NCI-H748 (cell line): ENCODE measurements around the gene PNPLA7.
"Not testable (repeated sequence)": the region's sequence is repeated elsewhere in the genome, so short reads cannot be mapped to it uniquely, and the experiment has no call there.

Experiments used
- DNase-seq: peaks from one replicate; lab custom pipeline; 2025; ENCODE audit not compliant: unreplicated experiment; lab: John Stamatoyannopoulos, UW

The PNPLA7 gene

DNA sequence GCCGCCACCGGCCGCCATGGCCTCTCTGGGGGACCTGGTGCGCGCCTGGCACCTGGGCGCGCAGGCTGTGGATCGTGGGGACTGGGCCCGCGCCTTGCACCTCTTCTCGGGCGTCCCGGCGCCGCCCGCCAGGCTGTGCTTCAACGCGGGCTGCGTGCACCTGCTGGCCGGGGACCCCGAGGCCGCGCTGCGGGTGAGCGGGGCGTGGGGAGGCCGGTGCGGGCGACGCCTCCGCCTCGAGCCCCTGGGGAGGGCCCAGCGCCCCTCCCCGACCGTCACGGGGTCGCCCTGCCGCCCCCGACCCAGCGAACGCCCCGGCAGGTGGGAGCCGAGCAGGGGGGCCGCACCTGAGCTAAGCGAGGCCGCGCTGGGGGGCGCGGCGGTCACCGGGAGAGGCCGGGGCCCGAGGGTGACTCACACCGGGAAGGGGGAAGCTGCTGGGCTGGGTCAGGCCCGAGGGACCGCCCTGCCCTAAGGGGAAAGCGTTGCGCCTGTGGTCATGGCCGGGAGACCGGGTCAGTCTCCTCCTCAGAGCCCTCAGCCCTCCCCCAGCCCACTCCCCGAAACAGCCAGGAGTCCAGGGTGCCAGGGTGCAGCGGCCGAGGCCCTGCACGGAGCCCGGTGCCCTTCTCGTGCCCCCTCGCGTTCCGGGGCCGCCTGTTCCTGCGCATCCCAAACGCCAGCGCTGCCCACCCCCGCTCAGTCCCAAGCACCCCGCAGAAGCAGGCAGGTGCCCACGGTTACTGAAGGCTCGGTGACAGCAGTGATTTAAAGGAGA is 126.5 kb downstream of the PNPLA7 start:
- no peak for DNase-seq

DNA sequence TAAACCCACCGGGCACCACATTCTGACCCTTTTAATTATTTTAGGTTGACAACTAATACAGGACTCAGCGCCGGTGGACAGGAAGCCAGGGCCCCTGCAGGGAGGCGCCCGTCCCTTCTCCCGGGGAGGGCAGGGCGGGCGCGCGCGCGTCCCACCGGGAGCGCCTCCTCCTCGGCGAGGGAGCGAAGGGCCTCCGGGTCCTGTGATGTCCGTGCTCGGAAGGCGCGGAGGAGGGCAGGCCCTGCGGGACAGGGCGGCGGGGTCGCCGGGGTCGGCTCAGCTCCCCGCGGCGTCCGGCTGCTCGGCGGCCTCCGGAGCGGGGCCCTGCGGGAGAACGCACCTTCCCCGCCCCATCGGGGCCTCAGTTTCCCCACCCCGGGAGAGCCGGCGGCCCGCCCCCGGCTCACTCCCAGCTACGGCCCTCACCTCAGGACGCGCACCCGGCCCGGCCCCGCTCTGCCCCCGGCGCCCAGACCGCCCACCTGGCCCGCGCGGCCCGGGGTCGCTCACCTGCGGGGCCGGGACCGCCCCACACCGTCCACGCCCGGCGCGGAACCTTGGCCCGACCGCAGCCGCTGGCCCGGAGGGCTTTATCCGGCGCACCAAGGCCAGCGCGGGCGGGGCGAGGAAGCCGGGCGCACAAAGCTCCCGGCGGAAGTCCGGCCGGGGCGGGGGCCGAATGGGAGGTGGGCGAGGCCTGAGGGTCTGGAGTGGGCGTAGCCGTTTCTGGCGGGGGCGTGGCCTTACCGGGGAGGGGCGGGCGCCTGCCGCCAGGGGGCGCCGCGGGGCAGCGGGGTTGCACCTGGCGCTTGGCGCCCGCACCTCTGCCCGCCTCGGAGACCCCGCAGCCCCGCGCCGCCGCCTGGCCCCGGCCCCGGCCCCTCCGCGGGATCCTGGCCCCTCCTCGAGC is 127.3 kb downstream of the PNPLA7 start, which contains the start of the genes EXD3 and NOXA1:
TSS of gene EXD3 (minus strand) at position 559 of the 910 bp plus-strand sequence. CDS start 27,805 bp downstream, outside the sequence.
TSS of gene NOXA1 (plus strand) at position 790 of the 910 bp plus-strand sequence. CDS start 137 bp downstream, outside the sequence.
- peak; percentile 95 for DNase-seq

DNA sequence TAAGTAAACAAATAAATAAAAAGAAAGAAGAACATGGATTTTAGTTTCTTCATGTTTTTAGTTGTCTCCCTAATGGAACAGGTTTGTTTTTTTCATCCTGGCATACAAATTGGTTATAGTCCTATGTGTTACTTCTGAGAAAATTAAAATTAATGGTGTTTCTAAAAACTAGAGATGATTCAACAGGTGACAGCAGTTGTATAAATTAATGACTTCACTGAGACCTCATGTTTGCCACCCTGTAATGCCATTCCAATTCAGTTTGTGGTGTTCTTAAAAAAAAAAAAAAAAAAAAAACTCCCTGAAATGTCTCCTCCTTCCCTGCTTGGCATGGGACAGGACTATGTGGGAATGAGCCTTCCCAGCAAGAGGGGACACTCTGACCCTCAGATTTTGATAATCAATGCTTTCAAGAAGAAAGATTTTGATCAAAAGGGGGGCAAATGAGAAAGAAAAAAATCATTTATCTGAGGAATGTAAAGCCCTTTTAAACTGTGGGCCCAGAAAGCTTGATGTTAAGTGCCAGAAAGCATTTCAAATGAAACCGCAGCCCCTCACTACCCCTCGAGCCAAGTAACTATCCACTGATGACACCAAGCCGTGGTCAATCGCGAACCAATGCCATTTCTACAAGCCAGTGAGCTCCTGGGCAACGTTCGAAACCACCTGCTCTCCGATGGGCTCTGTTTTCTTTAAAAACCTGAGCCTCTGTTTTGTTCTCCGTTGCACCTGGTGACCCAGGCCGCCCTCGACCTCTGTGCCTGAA is 128.2 kb downstream of the PNPLA7 start:
- peak; percentile 59 for DNase-seq

DNA sequence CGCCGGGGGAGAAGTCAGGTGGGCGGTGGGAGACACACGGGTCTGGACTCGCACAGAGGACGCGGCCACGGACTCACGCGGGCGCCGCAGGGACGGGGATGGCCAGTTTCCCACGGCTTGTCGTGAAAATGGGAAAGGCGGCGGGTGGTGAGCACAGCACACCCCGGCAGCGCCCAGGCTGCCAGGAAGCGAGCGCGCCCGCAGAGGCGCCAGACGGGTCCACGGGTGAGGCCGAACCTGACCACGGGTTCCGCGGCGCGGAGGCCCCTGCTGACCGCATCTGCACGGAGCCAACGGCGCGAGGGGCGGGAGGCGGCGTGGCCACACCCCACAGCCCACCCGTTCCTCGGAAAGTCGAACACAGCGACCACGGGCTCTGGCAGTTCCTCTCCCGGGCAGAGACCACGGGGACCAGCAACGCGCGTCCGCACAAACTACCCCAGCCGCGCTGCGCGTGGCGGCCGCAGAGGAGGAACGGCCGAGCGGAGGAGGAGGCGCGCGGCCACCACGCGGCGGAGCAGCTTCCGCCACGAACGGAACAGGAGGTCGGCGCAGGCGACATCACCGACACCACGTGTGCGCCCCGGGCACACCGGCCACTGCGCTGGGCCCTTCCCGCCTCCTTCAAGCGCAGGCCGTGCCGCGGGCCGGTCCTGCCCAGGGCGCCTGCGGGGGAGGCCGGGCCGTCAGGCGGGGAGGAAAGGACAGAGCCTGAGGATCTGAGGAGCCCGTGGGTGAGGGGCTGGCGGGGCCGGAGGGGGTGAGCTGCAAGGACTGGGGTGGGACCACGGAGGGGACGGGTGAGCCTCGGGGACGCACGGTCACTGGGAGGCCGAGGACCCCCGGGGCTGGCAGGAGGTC is 132.8 kb downstream of the PNPLA7 start:
- no peak for DNase-seq

DNA sequence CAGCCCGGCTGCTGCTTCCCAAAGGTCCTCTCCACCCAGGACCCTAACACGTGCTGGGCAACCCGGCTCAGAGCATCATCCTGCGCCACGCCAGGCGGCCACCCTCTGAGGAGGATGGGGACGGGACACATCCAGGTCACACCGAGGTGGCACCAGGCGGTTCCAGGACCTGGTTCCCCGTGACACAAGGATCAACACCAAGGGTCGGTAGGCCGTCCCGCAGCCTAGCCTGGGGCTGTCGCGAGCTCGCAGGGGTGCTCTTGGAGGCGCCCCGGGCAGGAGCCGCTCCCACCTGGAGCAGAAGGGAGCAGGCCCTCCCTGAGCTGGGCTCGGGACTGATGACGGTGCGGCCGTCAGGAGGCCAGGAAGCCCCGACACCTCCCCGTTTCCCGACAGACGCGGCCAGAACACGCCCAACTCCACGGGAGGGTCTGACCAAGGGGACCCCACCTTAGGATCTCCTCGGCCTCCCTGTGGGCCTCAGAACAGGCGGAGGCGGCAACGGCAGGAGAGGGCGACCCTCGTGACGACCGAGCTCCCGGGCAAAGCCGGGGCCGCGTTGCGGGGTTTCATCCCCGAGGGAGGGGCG is 133.5 kb downstream of the PNPLA7 start:
- no peak for DNase-seq

DNA sequence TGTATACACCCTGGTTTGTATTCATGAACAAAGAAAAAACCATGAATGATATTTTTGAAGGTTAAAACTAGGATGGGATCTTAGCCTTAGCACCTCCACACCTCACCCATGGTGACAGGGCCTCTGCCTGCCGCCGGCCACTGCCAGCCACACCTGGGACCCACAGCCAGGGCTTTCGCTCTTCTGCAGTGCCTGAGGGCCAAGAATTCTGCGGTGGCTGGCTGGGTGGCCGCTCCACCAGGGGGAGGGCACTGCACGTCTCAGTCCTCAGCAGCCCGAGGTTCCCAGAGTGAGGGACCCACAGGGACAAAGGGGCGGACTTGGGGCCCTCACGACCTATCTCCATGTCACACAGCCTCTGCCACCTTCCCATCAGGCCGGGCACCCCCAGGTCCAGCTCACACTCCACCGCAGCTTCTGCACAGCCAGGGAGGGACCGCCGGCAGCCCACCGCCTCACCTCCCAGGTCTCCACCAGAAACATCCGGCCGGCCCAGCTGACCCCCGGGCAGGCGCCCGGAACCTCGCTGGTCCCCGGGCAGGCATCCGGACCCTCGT is 134.1 kb downstream of the PNPLA7 start:
- no peak for DNase-seq

DNA sequence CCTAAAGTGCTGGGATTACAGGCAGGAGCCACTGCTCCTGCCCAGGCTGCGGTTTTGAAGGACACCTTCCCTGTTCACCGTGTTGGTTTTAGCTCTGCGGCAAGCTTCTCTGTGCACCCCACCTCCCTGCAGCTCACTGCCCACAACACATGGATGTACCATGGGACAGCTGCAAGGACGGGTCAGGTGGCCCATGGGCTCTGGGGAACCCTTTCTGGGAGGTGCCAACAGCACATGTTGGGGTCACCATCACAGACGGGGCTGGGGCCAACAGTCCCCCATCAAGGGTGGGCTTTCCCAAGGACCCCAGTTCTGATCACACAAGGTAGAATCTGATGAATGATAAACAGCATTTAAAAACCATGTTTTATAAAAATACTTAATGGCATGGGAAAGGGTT is 134.8 kb downstream of the PNPLA7 start:
- DNase-seq: no peak

DNA sequence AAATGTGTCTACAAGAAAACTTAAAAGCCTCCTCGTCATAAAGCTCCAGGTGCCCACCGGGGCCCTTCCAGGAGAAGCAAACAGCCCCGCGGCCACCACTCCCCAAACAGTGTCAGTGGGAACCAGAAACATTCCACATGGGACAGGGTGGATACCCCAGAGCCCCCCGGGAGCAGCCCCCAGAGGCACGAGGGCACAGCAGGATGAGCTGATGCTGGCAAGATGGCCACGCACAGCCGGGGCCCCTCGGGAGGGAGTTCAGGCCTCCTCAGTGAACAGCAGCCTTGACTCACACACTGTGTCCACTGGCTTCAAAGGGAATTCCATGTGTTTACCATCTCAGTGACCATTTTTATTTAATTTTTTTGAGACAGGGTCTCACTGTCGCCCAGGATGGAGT is 137.8 kb downstream of the PNPLA7 start:
- DNase-seq: no peak

DNA sequence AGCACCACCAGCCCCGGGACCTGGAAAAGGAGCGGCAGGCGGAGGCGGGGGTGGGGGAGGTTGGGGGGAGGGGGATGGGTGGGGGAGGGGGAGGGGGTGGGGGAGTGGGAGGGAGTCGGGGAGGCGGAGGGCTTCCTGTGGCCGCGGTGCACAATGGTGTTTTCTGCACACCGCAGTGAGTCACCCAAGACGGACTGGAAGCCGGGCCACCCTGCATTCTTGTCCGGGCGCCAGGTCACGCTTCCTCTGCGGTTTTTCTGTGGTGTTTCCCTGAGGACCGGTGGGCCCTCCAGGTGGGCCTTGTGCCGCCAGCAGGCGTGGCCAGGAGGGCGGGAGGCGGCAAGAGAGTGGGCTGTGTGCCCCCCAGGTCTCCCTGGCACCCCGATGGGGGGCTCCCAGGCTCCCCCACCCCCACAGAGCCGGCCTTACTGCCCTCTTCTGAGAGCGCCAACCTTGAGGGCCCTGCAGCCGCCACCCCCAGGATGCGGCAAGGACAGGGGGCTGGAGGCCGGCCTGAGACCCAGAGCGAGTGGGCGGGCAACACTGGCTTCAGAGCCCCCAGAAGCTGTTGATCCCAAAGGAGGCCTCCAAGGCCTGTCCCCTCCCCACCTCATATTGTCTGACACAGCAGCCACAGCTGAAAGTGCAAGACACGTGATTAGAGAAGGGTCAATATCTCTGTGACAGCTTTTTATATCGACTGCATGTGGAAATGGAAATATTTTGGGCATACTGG is 138.4 kb downstream of the PNPLA7 start:
- DNase-seq: no peak

DNA sequence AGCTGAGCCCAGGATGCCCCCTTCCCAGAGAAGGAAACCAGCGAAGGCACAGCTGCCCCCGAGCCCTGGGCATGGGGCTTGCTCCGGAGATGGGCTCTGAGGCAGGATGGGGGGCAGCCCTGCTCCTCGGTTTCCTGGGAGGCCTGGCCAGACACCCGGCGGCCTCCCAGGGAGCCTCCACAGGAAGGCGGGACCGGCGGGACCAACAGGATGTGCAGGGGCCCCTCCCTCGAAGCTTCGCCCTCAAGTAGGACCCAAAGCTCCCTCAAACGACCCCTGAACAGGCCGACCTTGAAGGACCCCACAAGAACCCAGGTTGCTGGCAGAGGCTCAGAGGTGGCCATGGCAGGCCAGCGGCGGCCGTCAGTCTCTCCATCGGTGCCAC is 138.9 kb downstream of the PNPLA7 start:
- DNase-seq: no peak

DNA sequence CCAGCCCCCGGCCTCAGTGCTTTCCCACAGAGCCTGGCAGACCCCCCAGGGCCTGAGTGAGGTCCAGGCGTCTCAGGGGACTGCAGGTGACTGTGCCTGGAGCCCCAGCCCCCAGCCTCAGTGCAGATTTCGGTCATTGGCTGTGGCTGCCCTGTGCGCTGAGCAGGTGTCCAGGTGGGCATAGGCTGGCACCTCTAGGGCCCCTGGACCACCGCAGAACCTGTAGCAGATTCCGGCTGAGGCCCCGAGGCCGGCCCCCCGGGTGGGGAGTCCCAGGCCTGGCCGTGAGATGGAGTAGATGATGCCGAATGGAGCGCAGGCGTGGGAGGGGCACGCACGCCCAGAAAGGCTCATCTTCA is 139.3 kb downstream of the PNPLA7 start:
- no peak for DNase-seq

DNA sequence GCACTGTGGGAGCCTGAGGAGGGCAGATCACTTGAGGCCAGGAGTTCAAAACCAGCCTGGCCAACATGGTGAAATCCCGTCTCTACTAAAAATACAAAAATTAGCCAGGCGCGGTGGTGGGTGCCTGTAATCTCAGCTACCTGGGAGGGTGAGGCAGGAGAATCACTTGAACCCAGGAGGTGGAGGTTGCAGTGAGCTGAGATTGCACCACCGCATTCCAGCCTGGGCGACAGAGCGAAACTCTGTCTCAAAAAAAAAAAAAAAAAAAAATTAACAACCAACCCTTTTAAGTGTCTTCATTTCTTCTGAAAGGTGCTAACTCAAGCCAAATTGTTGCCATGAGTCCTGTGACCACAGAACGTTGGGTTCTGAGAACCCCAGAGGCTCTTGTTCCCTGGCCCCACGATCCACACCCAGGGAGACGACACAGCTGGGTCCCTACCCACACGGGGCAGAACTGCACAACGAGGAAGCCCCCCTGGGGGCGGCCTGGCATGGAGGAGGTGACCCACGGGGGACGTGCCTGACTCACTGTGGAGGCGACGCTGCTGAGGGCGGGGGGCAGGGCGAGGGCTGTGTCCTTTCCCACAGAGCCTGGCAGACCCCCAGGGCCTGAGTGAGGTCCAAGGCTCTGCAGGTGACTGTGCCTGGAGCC is 139.8 kb downstream of the PNPLA7 start:
- not testable (repeated sequence) for DNase-seq
